Left cardiac atrium (tissue), 4 donors: Measurements from ENCODE around the gene PA2G4. TPM values are rescaled to one million over a fixed set of nuclear protein-coding genes. Genes with fewer than 3 reads are reported as not detected.

ENCODE experiments used
- ATAC-seq, 2 donors: fragments of 200-7000 bp; cut with Tn5 transposase; one replicate each; pipeline ENCODE4 v1.9.1; 2020; ENCODE audit warnings: mild to moderate bottlenecking in 2 of 2, moderate library complexity in 2 of 2
- DNase-seq: peaks from one replicate; pipeline ENCODE4 v3.0.0-alpha.2; 2020
- intact Hi-C, 2 donors: fragments of 100-400 bp; cut with DNase I; formaldehyde crosslinking; loops; one replicate each; pipeline versions ENCODE4 v1.14.1 to v1.15.1; 2022 to 2023
- total RNA-seq, 2 donors: library from RNA; stranded (reverse); fragmentation: NEBNext Ultra II Directional; extraction: Animal tissue kit (Norgen Biotek cat#: 25700); gene quantifications; one replicate each; pipeline ENCODE4 v1.2.1, GENCODE V29; 2021
- donor health status: DM: no; HTN: yes; CAD: no.
- donor health status: DM: no; HTN: yes; CAD: no; lungs with severe emphysema.
- donor health status: DM: yes; HTN: yes; CAD: no.
- donor health status: Dilated cardiomyopathy.

Gene PA2G4
- total RNA-seq, 2 donors from 2014 or later, result 60.4 to 83.9 TPM

DNA sequence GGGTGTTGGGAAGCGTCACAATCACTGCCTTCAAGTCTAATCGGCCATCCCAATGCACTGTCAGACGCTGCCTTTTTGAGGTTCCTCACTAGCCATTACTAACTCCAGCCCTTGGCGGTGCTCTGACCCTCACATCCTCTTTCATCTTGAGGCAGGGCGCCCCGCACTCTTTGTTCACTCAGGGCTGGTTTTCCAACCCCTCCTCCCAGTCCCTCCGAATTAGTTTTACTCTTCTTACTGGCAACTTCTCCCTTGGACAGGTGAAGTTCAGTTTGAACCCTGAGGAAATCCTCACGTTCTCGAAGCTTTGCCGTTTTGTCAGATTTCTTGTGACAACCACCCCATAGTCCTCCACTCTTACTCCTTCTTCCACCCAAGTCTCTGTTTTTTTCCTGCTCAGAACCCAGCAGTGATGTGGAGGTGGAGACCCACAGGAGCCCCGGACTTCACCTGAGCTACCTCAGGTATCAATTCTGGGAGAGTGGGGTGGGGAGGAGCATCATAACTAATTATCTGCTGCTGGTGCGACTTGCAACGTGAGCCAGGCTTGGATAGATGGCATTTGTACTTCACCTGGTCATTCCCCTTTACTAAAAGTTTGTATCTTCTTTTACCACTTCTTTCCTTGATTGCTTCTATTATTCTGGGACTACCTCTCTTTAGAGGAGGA, 14.5 kb downstream of the PA2G4 start:
- intact Hi-C loops, result loop anchor here in 1 of 2 donors (2.0 to 5.0 kb wide), 2 partner anchors 38 to 70 kb away; partner anchors contain the start of genes MYL6 and SMARCC2
- no peak for ATAC-seq
- no peak for DNase-seq

DNA sequence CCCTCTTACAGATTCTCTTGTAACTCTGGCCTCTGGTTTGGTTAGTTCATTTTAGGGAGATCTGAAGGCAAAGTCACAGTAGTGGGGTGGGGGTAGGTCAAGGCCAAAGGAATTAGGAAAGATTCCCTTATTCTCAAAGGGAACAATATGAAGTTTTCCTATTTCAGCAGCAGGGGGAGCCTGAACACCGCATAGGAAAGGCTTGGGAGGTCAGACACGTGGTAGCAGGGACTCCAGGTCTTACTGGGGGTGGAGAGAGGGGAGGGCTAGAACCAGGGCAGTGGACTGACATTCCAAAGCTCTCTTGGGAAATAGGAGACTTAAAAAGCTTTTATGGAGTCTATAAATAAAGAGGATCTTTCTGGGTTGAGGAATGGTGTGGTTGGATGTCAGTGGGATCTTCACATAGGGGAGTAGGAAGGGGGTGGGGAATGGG, 15.0 kb downstream of the PA2G4 start:
- peak; percentile 81 for DNase-seq
- peak; percentile 48 to 53 for ATAC-seq
- intact Hi-C loops, result loop anchor here in 1 of 2 donors (2.0 to 5.0 kb wide), 2 partner anchors 38 to 69 kb away; partner anchors contain the start of genes MYL6 and SMARCC2

DNA sequence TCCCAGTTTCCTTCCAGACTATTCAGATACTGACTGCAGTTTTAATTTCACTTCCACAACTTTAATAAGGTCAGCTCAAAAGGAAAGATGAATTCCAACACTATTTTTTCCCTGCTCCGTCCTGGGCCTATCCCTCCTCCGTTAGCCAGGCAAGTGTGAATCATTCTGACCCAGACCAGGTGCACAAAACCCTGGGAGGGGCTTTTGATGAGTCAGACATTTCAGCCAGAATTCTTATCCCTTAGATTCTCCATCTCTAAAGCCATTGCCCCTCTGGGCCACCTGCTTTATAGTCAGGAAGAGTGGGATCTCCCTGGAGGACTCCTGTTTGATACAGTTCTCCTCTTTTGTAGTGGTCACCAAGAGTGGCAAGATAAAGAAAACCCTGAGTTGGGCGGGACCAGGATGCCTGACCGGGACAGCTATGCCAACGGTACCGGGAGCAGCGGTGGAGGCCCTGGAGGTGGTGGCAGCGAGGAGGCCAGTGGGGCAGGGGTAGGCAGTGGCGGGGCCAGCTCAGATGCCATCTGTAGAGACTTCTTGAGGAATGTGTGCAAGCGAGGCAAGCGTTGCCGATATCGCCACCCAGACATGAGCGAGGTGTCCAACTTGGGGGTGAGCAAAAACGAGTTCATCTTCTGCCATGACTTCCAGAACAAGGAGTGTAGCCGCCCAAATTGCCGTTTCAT, 15.9 kb downstream of the PA2G4 start:
- intact Hi-C loops, result no loop called here
- ATAC-seq (no peak), DNase-seq (no peak)

DNA sequence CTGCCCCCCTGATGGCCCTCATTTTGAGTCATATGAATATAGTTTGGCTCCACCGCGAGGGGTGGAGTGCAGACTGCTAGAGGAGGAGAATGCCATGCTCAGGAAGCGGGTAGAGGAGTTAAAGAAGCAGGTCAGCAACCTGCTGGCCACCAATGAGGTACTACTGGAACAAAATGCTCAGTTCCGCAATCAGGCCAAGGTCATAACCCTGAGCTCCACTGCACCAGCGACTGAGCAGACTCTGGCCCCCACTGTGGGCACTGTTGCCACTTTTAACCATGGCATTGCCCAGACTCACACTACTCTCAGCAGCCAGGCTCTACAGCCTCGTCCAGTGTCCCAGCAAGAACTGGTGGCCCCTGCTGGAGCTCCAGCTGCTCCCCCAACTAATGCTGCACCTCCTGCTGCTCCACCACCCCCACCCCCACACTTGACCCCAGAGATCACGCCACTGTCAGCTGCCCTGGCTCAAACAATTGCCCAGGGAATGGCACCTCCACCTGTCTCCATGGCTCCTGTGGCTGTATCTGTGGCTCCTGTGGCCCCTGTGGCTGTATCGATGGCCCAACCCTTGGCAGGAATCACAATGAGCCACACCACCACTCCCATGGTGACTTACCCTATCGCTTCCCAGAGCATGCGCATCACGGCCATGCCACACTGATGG, 17.0 kb downstream of the PA2G4 start:
- intact Hi-C loops, result no loop called here
- ATAC-seq (no peak), DNase-seq (no peak)

DNA sequence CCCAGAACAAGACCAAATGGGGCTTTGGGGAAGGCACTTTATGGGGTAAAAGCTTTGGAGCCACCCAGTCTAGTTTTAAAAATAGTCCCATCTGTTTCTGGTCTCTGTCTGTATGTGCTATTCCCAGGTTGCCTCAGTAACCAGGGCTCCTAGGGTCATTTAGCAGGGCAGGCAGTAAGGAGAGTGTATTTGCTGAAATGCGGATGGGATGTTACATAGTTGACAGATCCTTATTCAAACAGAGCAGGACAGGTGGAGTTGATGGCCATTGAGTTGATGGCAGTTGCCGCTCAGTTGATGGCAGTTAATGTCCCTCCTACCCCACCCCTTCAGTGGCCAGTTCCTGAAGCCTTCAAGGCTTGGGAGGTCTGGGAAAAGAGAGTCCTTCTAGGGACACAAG, 18.3 kb downstream of the PA2G4 start:
- no peak for DNase-seq
- intact Hi-C loops, result no loop called here
- ATAC-seq, result no peak

DNA sequence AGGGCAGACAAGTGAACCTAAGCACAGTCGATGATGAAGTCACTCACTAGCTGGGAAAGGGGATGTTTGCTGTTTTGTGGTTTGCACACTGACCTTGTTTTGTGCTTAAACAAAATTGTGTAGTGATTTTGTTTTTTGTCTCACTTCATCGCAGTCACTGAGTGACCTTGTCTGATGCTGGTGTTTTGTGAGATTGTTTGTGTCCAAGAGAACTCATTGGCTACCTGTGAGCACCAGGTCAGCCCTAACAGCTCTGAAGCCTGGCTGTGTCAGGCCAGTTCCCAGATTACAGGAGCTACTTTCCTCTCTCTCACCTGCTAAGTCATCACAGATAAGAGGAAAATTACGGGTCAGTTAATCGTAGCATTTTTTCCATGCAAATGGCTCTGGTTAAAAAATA, 19.8 kb downstream of the PA2G4 start:
- ATAC-seq (no peak), DNase-seq (no peak)
- intact Hi-C loops, result no loop called here

DNA sequence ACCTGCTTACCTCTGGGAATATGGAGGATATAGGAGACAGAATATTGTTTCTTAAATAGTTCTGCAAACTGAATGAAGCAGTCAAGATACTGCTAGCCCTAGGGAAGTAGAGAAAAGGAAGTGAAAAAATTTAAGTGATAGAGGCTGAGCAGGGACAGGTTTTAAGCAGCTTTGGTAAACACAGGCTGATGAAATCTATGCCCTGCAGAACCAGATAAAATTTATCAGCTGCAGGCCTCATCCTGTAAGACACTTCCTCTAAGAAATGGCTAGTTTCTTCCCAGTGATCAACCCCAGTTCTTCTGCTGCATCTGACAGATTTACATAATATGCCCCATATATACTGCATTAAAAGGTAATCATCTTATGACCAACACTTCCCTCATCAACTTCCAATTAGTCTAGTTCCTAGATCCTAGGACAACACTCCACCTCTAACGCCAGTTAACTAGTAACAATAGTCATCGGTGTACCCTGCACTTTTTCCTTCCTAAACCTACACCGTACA, 22.4 kb downstream of the PA2G4 start:
- ATAC-seq (no peak), DNase-seq (no peak)
- intact Hi-C loops, result no loop called here

DNA sequence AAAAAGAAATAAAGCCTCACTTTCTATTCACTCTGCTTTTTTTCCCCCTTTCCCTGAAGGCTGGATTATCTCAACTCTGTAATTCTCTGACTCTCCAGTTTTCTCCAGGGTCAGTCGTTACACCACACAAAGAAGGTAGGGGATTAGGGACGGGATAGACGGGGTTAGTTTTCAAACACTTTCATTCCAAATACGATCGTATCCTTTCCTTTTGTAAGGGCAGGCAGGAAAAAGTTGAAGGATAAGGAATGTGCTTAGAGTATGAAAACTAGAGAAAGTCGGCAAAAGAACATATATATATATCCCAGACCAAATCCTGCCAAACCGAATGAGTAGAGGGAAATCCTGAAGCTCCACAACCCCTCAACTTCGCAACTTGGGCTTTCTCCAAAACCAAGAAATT, 23.1 kb downstream of the PA2G4 start:
- intact Hi-C loops, result no loop called here
- no peak for ATAC-seq
- no peak for DNase-seq

DNA sequence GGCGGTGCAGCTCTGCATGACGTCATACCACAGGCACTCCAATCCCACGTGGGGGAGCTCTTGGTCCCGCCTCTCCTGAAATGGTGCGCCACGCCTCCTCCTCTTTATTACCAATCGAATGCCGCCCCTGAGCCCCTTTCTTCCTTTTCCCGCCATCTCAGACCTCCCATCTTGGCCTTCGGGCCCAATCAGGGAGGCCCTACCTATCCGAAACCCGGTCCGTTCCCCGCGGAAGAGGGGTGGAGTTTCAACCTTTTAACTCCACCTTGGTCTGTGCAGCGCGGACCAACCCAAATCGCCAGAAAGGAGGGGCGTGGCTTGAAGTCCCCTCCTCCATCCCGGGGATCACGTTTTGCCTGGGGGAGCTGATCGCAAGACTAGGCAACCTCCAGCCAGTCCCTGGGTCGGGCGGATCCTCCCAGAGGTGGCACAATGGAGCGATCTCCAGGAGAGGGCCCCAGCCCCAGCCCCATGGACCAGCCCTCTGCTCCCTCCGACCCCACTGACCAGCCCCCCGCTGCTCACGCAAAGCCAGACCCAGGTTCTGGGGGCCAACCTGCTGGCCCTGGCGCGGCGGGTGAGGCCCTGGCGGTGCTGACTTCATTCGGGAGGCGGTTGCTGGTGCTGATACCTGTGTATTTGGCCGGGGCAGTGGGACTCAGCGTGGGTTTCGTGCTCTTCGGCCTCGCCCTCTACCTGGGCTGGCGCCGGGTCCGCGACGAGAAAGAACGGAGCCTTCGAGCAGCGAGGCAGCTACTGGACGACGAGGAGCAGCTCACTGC, 23.7 kb downstream of the PA2G4 start, which contains the start of gene ESYT1:
TSS of gene ESYT1 (plus strand) at position 380 of the 782 bp plus-strand sequence. CDS start at position 433, 53 bp downstream.
- ATAC-seq (peak; percentile 95 to 96), DNase-seq (peak; percentile 98)
- intact Hi-C loops, result loop anchor here (2.0 kb wide), 2 partner anchors 31 to 61 kb away; partner anchors contain the start of genes MYL6 (in 1 of the 2) and SMARCC2 (in 1 of the 2)

DNA sequence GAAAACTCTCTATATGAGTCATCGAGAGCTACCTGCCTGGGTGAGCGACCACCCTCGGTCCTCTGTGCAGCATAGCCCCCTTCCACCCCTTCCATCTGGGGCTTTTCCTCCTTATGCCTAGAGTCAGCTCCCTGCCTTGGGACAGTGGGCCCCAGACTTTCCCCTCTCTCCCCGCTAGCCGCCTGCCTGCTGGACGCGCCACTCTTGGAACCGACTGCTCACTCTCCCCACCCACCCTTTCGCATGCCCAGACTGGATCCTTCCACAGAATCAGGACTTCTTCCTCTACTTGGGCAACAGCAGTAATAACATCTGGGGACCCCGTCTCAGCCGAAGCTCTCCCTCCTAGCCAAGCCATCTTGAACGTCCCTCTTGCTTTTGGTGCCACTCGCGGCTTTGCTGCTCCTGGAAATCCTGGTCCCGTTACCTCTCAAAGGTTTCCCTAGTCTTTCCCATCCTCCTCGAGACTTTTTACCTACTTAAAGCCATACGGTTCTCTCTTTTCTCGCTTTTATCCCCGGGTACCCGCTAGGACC, 24.4 kb downstream of the PA2G4 start:
- peak; percentile 10 to 19 for ATAC-seq

DNA sequence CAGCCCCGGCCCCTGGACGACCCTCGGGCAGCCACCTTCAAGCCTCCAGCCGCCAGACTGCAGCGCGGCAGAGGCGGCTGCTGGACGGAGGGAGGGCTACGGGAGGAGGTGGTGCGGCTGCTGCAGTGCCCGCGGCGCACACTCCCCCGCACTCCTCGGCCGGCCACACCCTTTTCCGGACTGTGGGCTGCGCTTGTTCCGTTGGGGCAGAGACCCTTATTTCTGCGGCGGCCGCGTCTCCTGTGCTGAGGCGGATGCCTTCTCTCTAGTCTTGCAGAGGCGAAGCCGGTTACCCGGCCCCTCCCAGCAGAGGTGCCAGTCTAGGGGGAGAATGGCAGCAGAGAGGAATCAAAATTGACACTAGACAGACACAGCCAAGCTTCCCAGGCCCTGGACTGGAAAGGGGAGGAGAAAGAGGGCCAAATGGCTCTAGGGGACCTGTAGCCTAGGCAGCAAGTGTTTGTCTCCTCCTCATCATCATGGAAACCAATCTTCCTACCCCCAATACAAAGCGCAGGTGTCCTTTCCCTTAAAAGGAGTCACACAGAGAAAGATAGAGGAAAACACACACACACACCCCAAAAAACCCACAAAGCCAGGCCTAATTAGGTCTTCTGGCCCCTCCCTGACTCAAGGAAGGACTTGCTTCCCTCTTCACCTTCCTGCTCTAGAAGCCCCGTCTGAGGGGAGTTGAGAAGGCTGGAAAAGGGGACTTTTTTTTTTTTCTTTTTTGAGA, 25.0 kb downstream of the PA2G4 start:
- ATAC-seq (peak; percentile 40 to 68), DNase-seq (peak; percentile 80)
- intact Hi-C loops, result loop anchor here (2.0 kb wide), 2 partner anchors 29 to 59 kb away; partner anchors contain the start of genes MYL6 (in 1 of the 2) and SMARCC2 (in 1 of the 2)

More for the DNA sequence above, 24.4 kb downstream of the PA2G4 start:
- DNase-seq, result no peak
- intact Hi-C loops, result loop anchor here (2.0 kb wide), 2 partner anchors 30 to 60 kb away; partner anchors contain the start of genes MYL6 (in 1 of the 2) and SMARCC2 (in 1 of the 2)

DNA sequence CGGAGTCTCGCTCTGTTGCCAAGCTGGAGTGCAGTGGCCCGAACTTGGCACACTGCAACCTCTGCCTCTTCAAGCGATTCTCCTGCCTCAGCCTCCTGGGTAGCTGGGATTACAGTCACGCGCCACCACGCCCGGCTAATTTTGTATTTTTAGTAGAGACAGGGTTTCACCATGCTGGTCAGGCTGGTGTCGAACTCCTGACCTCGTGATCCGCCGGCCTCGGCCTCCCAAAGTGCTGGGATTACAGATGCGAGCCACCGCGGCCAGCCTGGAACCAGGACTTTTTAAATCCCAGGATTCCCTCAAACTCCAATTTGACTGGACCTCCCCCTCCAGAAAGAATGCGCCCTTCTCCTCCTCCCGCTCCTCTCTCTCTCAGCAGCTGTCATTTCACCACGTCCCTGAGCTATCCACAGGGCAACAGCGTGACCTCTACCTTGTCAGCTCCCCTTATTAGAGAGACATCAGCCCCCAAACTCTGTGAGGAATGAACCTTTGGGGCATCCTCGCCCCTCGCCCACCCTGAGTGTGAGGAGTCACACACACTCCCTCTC, 25.7 kb downstream of the PA2G4 start:
- ATAC-seq (no peak), DNase-seq (no peak)
- intact Hi-C loops, result loop anchor here (2.0 kb wide), 2 partner anchors 29 to 59 kb away; partner anchors contain the start of genes MYL6 (in 1 of the 2) and SMARCC2 (in 1 of the 2)

DNA sequence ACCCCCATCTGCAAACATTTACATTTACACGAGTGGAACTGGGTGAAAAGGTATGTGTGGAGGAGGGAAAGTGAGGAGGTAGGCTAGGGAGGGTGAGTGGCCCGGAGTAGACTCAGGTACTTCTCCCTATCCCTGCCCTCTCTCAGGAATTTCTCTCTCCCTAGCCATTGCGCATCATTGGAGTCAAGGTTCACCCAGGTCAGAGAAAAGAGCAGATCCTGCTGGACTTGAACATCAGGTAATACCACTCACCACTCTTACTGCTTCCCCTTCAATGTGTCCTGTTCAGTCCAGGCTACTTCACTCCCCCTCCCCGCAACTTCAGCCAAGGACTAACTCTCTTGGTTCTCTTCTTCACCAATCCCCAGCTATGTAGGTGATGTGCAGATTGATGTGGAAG, 26.5 kb downstream of the PA2G4 start:
- intact Hi-C loops, result no loop called here
- DNase-seq (no peak), ATAC-seq (no peak)

DNA sequence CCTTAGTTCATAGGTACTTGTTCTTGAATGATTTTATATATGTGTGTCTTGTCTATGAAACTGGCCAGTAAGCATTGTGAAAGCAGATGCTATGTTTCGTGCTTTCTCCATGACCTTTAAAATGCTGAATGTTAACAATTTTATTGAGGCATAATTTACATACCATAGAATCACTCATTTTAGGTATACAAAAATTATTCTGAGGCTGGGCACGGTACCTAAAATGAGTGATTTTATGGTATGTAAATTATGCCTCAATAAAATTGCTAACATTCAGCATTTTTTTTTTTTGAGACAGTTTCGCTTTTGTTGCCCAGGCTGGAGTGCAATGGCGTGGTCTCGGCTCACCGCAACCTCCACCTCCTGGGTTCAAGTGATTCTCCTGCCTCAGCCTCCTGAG, 30.5 kb downstream of the PA2G4 start:
- ATAC-seq (no peak), DNase-seq (no peak)
- intact Hi-C loops, result no loop called here

DNA sequence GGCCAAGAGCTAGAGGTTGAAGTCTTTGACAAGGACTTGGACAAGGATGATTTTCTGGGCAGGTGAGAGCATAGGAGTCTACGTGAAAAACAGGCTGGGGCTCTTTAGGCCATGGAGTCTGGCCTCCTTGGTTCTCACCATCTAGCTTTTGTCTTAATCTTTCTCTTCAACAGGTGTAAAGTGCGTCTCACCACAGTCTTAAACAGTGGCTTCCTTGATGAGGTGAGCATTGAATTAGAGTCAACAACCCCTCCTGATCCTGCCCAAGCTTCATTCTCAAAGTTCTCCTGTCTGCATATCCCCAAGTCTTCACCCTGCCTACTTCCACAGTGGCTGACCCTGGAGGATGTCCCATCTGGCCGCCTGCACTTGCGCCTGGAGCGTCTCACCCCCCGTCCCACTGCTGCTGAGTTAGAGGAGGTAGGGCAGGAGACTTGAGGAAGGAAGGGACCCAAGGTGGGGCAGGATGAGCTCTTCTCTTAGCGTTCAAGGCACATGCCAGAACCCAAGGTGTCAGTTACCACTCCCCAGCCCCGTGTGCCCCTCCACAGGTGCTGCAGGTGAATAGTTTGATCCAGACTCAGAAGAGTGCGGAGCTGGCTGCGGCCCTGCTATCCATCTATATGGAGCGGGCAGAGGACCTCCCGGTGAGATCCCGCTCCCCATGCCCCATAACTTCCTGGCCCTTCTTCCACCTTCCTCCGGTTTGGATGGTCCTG, 33.7 kb downstream of the PA2G4 start:
- intact Hi-C loops, result no loop called here
- no peak for DNase-seq
- no peak for ATAC-seq

DNA sequence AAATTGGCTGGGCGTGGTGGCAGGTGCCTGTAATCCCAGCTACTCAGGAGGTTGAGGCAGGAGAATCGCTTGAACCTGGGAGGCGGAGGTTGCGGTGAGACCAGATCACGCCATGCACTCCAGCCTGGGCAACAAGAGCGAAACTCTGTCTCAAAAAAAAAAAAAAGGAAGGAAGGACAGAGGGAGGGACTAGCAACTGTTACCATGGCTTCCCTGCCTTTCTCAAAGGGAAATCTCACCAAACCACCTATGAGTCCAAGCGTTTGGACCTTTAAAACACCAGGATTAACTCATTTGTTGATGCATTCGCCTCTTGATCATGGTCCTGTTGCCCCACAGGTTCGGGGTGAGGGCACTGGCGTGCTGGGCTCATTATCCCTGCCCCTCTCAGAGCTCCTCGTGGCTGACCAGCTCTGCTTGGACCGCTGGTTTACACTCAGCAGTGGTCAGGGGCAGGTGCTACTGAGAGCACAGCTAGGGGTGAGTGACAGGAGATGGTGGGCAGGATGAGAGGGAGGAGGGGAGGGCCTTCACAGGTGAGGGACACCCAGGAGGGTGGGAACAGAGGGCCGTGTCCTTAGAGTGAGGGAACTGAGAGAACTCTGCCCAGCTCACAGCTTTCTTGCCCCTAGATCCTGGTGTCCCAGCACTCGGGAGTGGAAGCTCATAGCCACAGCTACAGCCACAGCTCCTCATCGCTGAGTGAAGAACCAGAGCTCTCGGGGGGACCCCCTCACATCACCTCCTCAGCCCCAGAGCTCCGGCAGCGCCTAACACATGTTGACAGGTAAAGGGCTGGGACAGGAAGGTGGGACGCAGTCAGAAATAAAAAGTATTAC, 37.8 kb downstream of the PA2G4 start:
- ATAC-seq (no peak), DNase-seq (no peak)
- intact Hi-C loops, result no loop called here
